Activated CD4-positive, alpha-beta T cell treated with anti-CD3 and anti-CD28 coated beads for 48 hours (primary cell): ENCODE results near the gene TYRP1.

Source experiments
- DNase-seq: peaks from one replicate; pipeline ENCODE4 v3.0.0-alpha.2; 2020

Gene TYRP1

GRCh38 chr9:12697719-12698118 is 4.5 kb downstream of the TYRP1 start:
- no peak for DNase-seq

- no peak for DNase-seq
Measured at GRCh38 chr9:12698266-12698665, 5.1 kb downstream of the TYRP1 start.

GRCh38 chr9:12698986-12699385 is 5.8 kb downstream of the TYRP1 start:
- DNase-seq = no peak

GRCh38 chr9:12699529-12699928 is 6.3 kb downstream of the TYRP1 start:
- no peak for DNase-seq

- no peak for DNase-seq
Measured at GRCh38 chr9:12701126-12701525, 7.9 kb downstream of the TYRP1 start.

- no peak for DNase-seq
Measured at GRCh38 chr9:12702160-12702758, 9.1 kb downstream of the TYRP1 start.

GRCh38 chr9:12703996-12704395 is 10.8 kb downstream of the TYRP1 start:
- no peak for DNase-seq

DNA sequence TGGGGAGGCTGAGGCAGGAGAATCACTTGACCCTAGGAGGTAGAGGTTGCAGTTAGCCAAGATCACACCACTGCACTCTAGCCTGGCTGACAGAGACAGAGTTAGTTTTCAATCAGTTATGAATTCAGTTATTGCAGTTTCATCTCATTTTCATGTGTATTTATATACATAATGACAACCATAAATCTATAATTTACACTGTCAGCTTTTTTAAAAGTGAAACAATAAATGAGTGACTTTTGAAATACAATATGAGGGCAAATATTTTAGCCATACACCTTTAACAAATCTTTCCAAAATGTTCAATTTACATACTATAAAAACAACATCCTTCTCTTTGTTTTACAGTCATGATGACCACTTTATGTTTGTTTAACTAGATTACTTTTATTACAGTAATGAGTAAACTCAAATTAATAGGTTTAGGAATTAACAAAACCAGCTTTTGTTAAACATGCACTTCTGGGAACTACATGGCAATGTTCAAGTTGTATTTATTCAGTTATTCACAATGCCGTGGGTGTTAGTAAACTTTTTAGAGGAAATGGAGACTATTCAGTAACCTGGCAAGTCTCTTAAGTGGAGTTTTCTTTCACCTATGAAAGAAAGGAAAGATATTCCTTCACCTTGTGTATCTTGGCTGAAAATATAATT is 12.7 kb downstream of the TYRP1 start:
- DNase-seq = no peak

DNA sequence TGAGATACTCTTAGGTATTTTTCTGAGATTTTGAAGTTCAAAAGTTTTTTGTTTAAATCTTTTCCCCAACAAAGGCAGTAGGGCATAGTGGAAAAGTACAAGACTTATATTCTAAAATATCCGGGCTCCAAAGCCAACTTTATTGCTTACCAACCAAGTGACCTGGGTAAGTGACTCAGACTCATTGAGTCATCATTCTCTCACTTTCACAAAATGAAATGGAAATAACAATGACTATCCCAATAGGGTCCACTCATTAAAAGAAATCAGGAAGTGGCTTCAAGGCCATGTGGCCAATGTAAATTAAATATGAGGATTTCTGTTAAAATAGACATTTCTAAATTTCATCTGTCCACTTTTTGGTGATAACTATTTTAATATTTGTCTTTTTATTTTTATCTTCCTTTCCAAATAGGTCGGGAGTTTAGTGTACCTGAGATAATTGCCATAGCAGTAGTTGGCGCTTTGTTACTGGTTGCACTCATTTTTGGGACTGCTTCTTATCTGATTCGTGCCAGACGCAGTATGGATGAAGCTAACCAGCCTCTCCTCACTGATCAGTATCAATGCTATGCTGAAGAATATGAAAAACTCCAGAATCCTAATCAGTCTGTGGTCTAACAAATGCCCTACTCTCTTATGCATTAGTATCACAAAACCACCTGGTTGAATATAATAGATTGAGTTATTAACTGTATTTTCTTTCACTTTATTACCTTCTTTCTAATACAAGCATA is 15.5 kb downstream of the TYRP1 start:
- no peak for DNase-seq

GRCh38 chr9:12712532-12712931 is 19.3 kb downstream of the TYRP1 start:
- DNase-seq = no peak

DNA sequence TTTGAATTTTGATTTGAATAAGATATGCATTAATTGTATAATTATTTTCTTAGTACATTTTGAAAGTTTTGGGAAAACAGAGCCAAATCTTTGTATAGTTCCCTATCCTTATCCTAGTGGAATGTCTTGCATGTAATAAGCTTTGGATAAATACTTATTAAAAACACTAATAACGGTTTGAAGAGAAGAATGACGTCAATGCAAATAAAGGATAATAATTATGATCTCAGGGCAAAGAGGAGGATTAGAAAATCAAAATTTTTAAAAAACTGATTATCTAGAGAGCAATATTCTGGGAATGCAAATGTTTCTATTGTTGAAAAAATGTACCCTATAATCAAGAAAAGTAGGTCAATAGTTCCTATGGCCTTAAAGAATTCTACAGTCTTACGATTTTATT is 22.1 kb downstream of the TYRP1 start:
- no peak for DNase-seq

DNA sequence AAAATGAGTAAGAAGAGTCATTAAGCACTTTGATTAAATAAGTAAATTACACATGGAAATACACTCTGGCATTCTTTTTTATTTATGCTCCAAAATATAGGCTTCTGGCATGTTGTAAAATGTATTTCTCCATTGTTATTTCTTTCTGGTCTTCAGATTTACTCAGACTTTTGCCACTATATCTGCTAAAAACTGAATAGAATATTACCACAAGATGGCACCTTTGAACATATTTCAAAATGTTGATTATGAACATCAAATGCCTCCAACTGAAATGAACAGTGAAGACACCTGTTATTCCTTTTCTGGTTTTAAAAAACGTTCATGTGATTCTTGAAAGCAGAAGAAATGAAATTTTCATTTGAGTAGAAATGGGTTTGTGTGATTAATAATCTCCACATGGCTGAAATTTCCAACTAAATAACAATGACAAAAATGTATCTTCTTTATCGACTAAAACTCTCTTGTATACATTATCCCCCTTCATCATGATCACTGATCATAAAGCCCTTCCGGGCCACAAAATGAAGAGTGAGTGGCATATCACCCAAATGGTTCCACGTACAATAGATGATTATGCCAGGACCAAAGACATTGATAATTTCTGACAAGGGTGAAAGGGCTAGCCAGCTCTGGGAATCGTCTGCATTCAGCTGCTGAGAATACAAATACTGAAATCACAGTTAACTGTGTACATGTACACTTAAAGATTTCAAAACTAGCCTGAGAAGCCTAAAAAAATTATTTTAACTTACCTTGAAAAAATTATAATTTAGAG is 23.8 kb downstream of the TYRP1 start:
- DNase-seq = no peak

DNA sequence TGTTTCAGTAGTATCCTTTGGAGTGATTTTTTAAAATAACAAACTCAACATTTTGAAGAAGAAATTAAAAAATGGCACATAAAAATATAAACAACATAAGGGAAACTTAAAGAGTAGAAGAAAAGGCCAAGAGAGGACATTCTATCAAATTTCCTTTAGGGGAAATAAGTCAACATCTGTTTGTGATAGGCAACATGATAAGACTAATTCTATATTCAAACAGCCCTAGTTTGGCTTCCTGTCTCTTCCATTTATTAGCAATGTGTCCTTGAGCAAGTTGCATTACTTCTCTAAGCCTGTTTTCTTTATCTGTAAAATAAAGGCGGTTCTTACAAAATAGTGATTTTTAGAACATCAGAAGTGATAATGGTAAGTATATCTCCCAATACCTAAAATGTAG is 24.7 kb downstream of the TYRP1 start:
- DNase-seq = no peak

- DNase-seq = no peak
Measured at GRCh38 chr9:12718482-12719026, 25.4 kb downstream of the TYRP1 start.

DNA sequence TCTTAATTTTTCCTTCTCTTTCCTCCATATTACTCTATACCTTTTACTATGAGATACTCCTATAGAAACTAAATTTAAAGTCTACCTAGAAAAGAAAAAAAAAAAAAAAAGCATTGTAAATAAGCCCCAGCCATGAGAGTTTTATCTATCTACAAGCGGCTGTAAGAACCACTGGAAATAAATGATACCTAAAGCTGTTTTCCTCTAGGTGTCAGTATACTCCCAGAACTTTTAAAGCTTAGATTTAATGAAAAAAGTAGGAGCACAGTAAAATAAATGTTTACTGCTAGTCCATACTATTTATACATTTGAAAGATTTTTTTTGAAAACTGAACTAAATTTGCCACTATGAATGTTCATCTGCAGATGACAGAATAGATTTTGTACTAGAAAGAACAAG is 26.2 kb downstream of the TYRP1 start:
- DNase-seq = no peak

GRCh38 chr9:12720551-12720950 is 27.4 kb downstream of the TYRP1 start:
- DNase-seq = no peak

DNA sequence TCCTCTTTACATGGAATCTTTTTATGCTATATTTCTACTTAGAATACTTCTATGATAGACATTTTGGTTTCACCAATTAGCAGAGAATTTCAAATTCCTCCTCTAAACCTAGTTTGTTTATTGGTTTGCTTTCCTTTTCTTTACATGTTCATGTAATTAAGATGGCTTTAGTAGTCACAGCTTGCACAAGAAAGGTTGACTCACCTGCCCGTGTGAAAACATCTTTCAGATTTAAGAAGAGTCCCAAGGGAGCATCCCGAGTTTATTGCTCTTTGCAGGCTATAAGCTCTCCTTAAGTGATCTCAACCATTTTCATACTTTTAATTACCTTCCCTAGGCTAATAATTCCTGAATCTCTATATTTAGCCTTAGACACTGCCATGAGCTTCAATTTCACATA is 28.9 kb downstream of the TYRP1 start:
- no peak for DNase-seq

GRCh38 chr9:12723409-12724028 is 30.3 kb downstream of the TYRP1 start:
- no peak for DNase-seq

DNA sequence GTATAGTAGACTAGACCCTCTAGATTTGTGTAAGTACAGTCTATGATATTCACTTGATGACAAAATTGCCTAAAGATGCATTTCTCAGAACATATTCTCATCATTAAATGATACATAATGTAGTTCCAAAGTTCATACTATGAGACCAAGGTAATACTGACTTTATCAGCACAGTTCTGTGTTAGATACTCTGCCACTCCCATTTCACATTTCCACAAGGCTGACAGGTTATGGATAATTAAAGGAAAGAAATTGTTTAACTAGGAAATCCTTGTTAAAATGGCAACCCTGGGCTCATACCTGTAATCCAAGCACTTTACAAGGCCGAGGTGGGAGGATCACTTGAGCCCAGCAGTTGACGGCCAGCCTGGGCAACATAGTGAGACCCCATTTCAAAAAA is 33.6 kb downstream of the TYRP1 start:
- no peak for DNase-seq

GRCh38 chr9:12730198-12730597 is 37.0 kb downstream of the TYRP1 start:
- no peak for DNase-seq

- DNase-seq = no peak
Measured at GRCh38 chr9:12730927-12731326, 37.7 kb downstream of the TYRP1 start.

DNA sequence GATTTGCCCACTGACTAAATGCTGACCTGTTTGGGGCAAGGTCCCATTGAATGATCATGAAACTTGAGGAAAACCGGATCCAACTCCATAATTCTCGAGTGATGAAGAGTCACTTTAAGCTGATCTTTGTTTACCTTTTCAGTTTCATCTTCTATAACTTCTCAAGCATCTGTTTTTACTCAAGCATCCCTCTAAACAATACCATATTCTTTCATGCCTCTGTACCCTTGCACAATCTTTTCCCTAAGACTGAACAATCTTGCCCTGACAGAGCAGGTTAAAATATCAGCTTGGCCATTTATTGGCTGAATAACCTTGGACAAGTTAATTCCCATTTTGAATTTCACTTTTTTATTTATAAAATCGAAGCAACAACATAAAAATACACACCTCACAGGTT is 39.8 kb downstream of the TYRP1 start:
- no peak for DNase-seq

DNA sequence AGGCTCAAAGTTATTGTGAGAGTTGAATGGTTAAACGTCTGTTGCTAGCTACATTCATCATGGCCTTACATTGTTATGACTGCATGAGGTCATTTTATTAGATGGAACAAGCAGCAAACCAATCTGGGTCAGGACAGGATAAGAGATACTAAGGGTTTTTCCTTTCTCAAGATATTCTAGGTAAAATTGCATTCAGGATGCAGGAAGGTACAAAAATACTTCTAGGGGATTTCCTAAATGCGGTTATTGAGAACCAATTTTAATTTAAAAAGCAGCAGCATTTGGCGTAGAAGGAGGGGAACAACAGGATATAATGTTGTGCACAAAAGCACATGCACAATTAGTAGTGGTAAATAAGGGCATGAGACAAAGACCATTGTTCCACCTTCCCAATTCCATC is 42.5 kb downstream of the TYRP1 start:
- no peak for DNase-seq
